Measurements from ENCODE around the gene CRYL1. TPM values are rescaled to one million over a fixed set of nuclear protein-coding genes. Genes with fewer than 3 reads are reported as not detected.

The CRYL1 gene
- total and polyA plus RNA-seq, 12 donors, result 10.6 to 68.0 (median 48.1) TPM

DNA sequence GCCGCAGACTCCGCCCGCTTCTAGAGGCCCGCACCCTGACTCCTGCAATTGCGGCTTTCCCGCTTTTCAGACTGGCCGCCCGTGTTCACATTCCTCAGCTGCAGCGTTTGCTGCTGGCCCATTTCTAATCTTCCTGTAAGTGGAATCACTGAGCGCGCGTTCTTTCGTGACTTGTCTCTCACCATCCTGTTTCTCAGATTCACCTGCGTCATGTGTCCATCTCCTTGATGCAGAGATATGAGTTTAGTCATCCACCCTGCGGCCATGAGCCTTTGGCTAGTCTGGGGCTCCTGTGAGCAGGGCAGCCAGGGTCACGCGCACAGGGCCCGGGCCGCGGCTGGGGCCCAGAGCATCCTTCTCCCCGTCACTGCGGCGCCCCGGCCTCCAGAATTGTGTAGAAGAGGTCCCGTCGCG is 110.0 kb downstream of the CRYL1 start:
- Histone ChIP-seq H3K9me3 (replicated peaks in 1 of 3) (no peaks in the 10 kb centered on the region), H3K27ac (no peak overlapping the region), H3K4me1 (replicated peaks in 1 of 2) (no peaks in the 10 kb centered on the region), H3K4me3 (no peak overlapping the region), H3K36me3 (replicated peaks in 1 of 2) (no peaks in the 10 kb centered on the region), H3K27me3 (no peaks in the 10 kb centered on the region)
- 91 to 98% (median 94%) methylated on average over 24 to 27 of the region's 27 CpGs for WGBS, 4 donors
- intact Hi-C loops (cut with DNase I), result no loop called here
- TF ChIP-seq POLR2A (IDR thresholded peaks at IDR 0.05), result no peak
- TF ChIP-seq, protein P1, sequence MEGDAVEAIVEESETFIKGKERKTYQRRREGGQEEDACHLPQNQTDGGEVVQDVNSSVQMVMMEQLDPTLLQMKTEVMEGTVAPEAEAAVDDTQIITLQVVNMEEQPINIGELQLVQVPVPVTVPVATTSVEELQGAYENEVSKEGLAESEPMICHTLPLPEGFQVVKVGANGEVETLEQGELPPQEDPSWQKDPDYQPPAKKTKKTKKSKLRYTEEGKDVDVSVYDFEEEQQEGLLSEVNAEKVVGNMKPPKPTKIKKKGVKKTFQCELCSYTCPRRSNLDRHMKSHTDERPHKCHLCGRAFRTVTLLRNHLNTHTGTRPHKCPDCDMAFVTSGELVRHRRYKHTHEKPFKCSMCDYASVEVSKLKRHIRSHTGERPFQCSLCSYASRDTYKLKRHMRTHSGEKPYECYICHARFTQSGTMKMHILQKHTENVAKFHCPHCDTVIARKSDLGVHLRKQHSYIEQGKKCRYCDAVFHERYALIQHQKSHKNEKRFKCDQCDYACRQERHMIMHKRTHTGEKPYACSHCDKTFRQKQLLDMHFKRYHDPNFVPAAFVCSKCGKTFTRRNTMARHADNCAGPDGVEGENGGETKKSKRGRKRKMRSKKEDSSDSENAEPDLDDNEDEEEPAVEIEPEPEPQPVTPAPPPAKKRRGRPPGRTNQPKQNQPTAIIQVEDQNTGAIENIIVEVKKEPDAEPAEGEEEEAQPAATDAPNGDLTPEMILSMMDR (IDR thresholded peaks at IDR 0.05), result no peak
- no peak for DNase-seq

DNA sequence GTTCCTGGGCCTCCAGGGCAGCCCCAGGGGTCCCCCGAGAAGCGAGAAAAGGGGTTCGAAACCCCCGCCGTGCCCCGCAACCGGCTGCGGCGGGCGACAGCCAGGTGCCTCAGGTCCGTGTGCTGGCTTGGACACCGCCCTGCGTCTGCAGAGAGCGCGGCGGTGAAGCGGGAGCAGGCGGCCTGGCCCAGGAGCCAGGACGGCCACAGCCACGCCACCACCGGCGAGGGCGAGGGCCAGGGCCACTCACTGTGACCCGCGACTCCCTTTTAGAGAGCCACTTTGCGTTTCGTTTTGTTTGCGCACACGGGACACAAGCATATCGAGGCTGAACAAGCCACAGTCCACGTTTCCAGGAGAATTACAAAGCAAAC is 110.4 kb downstream of the CRYL1 start:
- H3K36me3 ChIP-seq (replicated peaks in 1 of 2), result no peaks in the 10 kb centered on the region
- intact Hi-C loops (cut with DNase I), result no loop called here
- no peaks in the 10 kb centered on the region for H3K9me3 ChIP-seq (replicated peaks in 1 of 3)
- H3K4me3 ChIP-seq, result no peak overlapping the region
- no peaks in the 10 kb centered on the region for H3K27me3 ChIP-seq
- TF ChIP-seq, protein P1 (IDR thresholded peaks at IDR 0.05), result no peak
- no peak for TF ChIP-seq POLR2A (IDR thresholded peaks at IDR 0.05)
- no peak overlapping the region for H3K27ac ChIP-seq
- WGBS, 4 donors, result 59 to 91% (median 65%) methylated on average over 13 to 31 of the region's 31 CpGs
- no peaks in the 10 kb centered on the region for H3K4me1 ChIP-seq (replicated peaks in 1 of 2)
- DNase-seq, result no peak

DNA sequence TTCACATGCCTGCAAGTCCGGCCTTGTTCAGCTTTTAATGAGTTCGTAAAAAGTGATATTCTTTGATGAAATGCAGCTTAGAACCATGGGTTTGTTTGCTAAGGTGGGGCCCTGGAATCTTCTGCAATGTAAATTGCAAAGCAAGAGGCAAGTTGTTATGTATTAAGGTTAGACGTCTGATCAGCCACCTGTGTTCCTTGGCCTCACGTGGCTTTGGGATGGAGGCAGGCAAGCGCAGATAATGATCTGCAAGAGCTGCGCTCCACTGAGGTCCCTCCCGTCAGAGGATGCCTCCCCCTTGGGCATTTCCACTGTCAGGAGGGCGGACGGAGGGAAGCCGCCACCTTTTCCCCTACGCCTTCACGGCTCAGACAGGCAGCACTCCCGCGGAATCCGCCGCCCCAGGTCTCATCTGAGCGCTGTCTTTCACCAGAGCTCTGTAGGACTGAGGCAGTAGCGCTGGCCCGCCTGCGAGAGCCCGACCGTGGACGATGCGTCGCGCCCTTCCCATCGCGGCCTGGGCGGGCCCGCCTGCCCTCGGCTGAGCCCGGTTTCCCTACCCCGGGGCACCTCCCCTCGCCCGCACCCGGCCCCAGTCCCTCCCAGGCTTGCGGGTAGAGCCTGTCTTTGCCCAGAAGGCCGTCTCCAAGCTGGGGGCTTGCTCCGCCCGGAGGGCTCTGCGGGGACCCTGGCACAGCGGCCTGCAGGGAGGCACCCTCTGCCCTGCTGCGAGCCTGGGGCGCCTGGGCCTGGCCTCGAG is 110.9 kb downstream of the CRYL1 start:
- DNase-seq, result no peak
- WGBS, 4 donors, result 36 to 81% (median 46%) methylated on average over 21 to 45 of the region's 45 CpGs
- no peak overlapping the region for H3K27ac ChIP-seq
- no peaks in the 10 kb centered on the region for H3K9me3 ChIP-seq (replicated peaks in 1 of 3)
- TF ChIP-seq, protein P1 (IDR thresholded peaks at IDR 0.05), result no peak
- no peak for TF ChIP-seq POLR2A (IDR thresholded peaks at IDR 0.05)
- no peaks in the 10 kb centered on the region for H3K4me1 ChIP-seq (replicated peaks in 1 of 2)
- H3K27me3 ChIP-seq, result no peaks in the 10 kb centered on the region
- no peaks in the 10 kb centered on the region for H3K36me3 ChIP-seq (replicated peaks in 1 of 2)
- intact Hi-C loops (cut with DNase I), result no loop called here
- H3K4me3 ChIP-seq, result no peak overlapping the region

DNA sequence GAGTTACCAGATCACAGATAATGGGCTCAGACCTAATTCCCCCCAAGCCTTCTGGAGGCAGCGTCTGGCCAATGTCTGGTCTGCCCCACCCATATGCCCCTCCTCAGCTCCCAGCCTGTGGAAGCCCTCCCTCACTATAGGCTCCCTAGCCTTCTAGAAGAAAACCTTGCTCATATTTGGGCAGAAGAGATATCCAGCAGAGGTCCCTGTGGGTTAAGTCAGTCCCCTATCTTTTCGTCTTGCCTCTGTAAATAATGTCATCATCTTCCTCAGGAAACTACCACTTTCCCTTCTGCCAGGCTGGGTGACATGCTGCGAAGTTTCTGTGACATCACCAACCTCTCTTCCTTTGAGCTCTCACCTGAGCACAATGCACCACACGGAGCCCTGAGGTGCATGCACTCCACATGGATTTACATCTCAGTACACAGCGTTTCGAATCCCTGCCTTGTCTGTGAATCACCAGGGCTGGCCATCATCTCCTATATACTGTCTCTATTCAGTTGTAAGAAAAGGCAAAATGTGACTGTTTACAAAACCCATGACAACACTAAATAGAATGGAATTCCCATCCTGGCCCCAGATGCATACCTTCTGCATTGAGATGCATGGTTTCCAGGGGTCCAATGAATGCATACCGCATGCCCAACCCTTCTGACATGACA is 112.8 kb downstream of the CRYL1 start:
- Histone ChIP-seq H3K4me1 (replicated peaks in 1 of 2) (no peaks in the 10 kb centered on the region), H3K9me3 (replicated peaks in 1 of 3) (no peaks in the 10 kb centered on the region), H3K27me3 (no peaks in the 10 kb centered on the region), H3K36me3 (replicated peaks in 1 of 2) (no peaks in the 10 kb centered on the region), H3K4me3 (no peak overlapping the region), H3K27ac (no peak overlapping the region)
- 70 to 81% (median 77%) methylated on average over 7 of the region's 7 CpGs for WGBS, 4 donors
- TF ChIP-seq, protein P1 (IDR thresholded peaks at IDR 0.05), result no peak
- TF ChIP-seq POLR2A (IDR thresholded peaks at IDR 0.05), result no peak
- intact Hi-C loops (cut with DNase I), result no loop called here
- DNase-seq, result no peak

All from adrenal gland (tissue), 12 donors.